HepG2 (cell line): ENCODE data around the gene UQCRC1. TPM values are rescaled to one million over a fixed set of nuclear protein-coding genes. Genes with fewer than 3 reads are reported as not detected.
A peak's percentile ranks its signal among the peaks of the same experiment; 100 is the strongest.

ENCODE experiments used
- AGO1 ChIP-seq: fragments of 200-400 bp; formaldehyde crosslinking; IDR thresholded peaks from 2 replicates; pipeline ENCODE4 v1.6.1; 2017; ENCODE audit warnings: mild to moderate bottlenecking, low read depth, low read length, moderate library complexity; ENCODE audit not compliant: poor library complexity, severe bottlenecking
- CENPX ChIP-seq: sonication (generic); formaldehyde crosslinking; IDR thresholded peaks from 2 replicates; pipeline ENCODE4 v1.9.0; 2021; ENCODE audit warnings: mild to moderate bottlenecking, missing genetic modification reagents, moderate library complexity
- EED ChIP-seq: sonication (generic); formaldehyde crosslinking; IDR thresholded peaks from 2 replicates; pipeline ENCODE4 v1.5.0; 2020; ENCODE audit warnings: mild to moderate bottlenecking, missing genetic modification reagents
- EHMT2 ChIP-seq: fragments of 200-600 bp; sonication (generic); IDR thresholded peaks from 2 replicates; pipeline ENCODE4 v1.7.0; 2017; ENCODE audit warnings: antibody characterized with exemption, low read depth, low read length, borderline replicate concordance
- GABPB1 ChIP-seq: IDR thresholded peaks from 2 replicates; pipeline ENCODE4 v1.6.1; 2016; ENCODE audit warnings: mild to moderate bottlenecking, missing genetic modification reagents, moderate library complexity, missing compliant biosample characterization
- HMG20B ChIP-seq: conservative IDR thresholded peaks from 2 replicates; pipeline ENCODE4 v1.6.1; 2016; ENCODE audit warnings: missing genetic modification reagents, missing compliant biosample characterization
- MLLT10 ChIP-seq: sonication (generic); formaldehyde crosslinking; IDR thresholded peaks from 2 replicates; pipeline ENCODE4 v1.4.0; 2020; ENCODE audit warnings: missing genetic modification reagents
- NCOA1 ChIP-seq: sonication (generic); formaldehyde crosslinking; IDR thresholded peaks from 2 replicates; pipeline ENCODE4 v1.9.0; 2021; ENCODE audit warnings: missing genetic modification reagents
- NFIB ChIP-seq: sonication (generic); formaldehyde crosslinking; IDR thresholded peaks from 2 replicates; pipeline ENCODE4 v1.9.0; 2021; ENCODE audit warnings: missing genetic modification reagents, mild to moderate bottlenecking, borderline replicate concordance
- SPEN ChIP-seq: sonication (generic); formaldehyde crosslinking; IDR thresholded peaks from 2 replicates; pipeline ENCODE4 v1.5.1; 2020; ENCODE audit warnings: low read depth, mild to moderate bottlenecking, missing genetic modification reagents
- WIZ ChIP-seq: sonication (generic); formaldehyde crosslinking; IDR thresholded peaks from 2 replicates; pipeline ENCODE4 v1.5.1; 2020; ENCODE audit warnings: mild to moderate bottlenecking, missing genetic modification reagents
- ZBTB21 ChIP-seq: sonication (generic); formaldehyde crosslinking; IDR thresholded peaks from 2 replicates; pipeline ENCODE4 v1.4.0; 2020; ENCODE audit warnings: missing genetic modification reagents
- ZFP62 ChIP-seq: sonication (generic); formaldehyde crosslinking; IDR thresholded peaks from 2 replicates; pipeline ENCODE4 v1.4.0; 2020; ENCODE audit warnings: missing genetic modification reagents
- ZNF337 ChIP-seq: sonication (generic); formaldehyde crosslinking; IDR thresholded peaks from 2 replicates; pipeline ENCODE4 v1.5.1; 2020; ENCODE audit warnings: missing genetic modification reagents, low read depth, mild to moderate bottlenecking, borderline replicate concordance
- ZNF407 ChIP-seq: sonication (generic); formaldehyde crosslinking; IDR thresholded peaks from one replicate; pipeline ENCODE4 v1.5.1; 2020; ENCODE audit warnings: mild to moderate bottlenecking, missing genetic modification reagents; ENCODE audit errors: not compliant biosample characterization
- ZNF431 ChIP-seq: sonication (generic); formaldehyde crosslinking; IDR thresholded peaks from 2 replicates; pipeline ENCODE4 v1.9.0; 2022; ENCODE audit warnings: missing genetic modification reagents, low read depth, mild to moderate bottlenecking, borderline replicate concordance
- ZNF441 ChIP-seq: sonication (generic); formaldehyde crosslinking; IDR thresholded peaks from 2 replicates; pipeline ENCODE4 v1.7.0; 2021; ENCODE audit warnings: missing genetic modification reagents, borderline replicate concordance
- ZNF616 ChIP-seq: sonication (generic); formaldehyde crosslinking; IDR thresholded peaks from 2 replicates; pipeline ENCODE4 v1.5.0; 2020; ENCODE audit warnings: low read depth, mild to moderate bottlenecking, missing genetic modification reagents
- ZNF781 ChIP-seq: sonication (generic); formaldehyde crosslinking; IDR thresholded peaks from 2 replicates; pipeline ENCODE4 v1.5.1; 2020; ENCODE audit warnings: borderline replicate concordance, mild to moderate bottlenecking, missing genetic modification reagents; ENCODE audit errors: not compliant biosample characterization
- ZNF879 ChIP-seq: sonication (generic); formaldehyde crosslinking; IDR thresholded peaks from 2 replicates; pipeline ENCODE4 v1.8.1; 2023; ENCODE audit warnings: missing genetic modification reagents
- ZSCAN12 ChIP-seq: sonication (generic); formaldehyde crosslinking; IDR thresholded peaks from 2 replicates; pipeline ENCODE4 v1.9.0; 2021; ENCODE audit warnings: mild to moderate bottlenecking, missing genetic modification reagents
- polyA plus RNA-seq, 8 experiments: library from polyadenylated mRNA; depleted of rRNA in 3 of 8; stranded (reverse) in 7 of 8; unstranded in 1 of 8; fragments of >200 nt; fragmentation: Illumina TruSeq in 4 of 8; extraction: Trizol in 4 of 8; gene quantifications; 2 replicates each; pipeline versions ENCODE4 v1.2.1 to v1.2.3, GENCODE V29; 2011 to 2016; ENCODE audit warnings: low read depth in 4 of 8, missing spikeins in 1 of 8, mixed read lengths in 1 of 8; ENCODE audit not compliant: insufficient read depth in 1 of 8
- total RNA-seq, 5 experiments: library from RNA; depleted of rRNA; stranded (reverse); fragments of >200 nt; fragmentation: Illumina TruSeq; extraction: Trizol; gene quantifications; 2 replicates each; pipeline ENCODE4 v1.2.3, GENCODE V29; 2016; ENCODE audit warnings: low read depth in 1 of 5
- TF ChIP-seq, protein P1 (sequence below): sonication (generic); formaldehyde crosslinking; IDR thresholded peaks from 2 replicates; pipeline ENCODE4 v1.4.0; 2020; ENCODE audit warnings: mild to moderate bottlenecking, missing genetic modification reagents

UQCRC1 gene
- total and polyA plus RNA-seq, 2 of the 13 experiments (the other 11 are each of a cell fraction or from before 2014, with no cell fraction given), result 316 to 680 TPM

DNA sequence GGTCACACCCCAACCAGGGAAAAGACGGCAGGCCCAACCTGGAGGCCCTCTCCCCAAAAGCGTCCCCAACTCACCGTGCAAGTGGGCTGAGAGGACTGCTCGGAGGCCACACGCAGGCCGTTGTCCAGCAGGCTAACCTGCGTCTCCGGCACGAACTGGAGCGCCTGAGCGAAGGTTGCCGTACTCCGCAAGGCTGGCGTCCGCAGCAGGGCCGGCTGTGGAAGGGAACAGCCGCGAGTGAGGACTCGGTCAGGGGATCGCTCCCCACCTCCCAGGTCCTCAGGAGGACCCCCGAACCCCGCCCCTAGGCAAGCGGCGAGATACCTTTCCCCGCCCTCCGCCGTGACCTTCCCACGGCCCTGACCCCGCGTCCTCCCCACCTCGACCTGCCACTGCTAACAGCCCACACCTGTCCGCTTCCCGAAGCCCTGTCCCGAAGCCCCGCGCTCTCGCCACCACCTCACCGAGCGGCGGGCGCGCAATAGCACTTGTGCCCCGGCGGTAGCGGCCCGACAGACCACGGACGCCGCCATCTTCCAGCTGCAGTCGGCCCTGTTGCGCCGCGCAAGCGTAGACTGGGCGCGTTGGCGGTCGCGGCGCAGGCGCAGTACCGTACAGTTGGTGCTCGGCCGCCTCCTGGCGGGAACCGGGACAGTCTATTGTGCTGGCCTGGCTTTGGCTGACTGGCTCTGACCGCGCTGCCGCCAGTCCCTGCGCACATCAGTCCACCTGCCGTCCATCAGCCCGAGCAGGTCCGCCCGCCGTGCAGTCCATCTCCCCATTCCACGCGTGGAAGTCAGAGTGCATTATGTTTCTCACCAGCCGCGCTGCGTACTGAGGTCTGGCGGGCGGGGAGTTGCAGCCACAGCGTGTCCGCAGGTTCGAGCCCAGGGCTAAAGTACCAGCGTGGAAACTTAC is at the start of gene UQCRC1 (continued):
- TF ChIP-seq ZNF407 (CRISPR knock-in tag) (peak; percentile 88), HMG20B (CRISPR knock-in tag) (no peak), ZBTB21 (CRISPR knock-in tag) (no peak), WIZ (CRISPR knock-in tag) (peak; percentile 87; the same call in 1 of the 2 replicates), ZSCAN12 (CRISPR knock-in tag) (no peak), GABPB1 (peak; percentile 82), NFIB (CRISPR knock-in tag) (no peak), EHMT2 (no peak), ZNF337 (CRISPR knock-in tag) (peak; percentile 72; the same call in 1 of the 2 replicates), ZNF431 (CRISPR knock-in tag) (no peak), CENPX (CRISPR knock-in tag) (no peak), SPEN (peak; percentile 95), ZNF781 (CRISPR knock-in tag) (peak; percentile 47), ZFP62 (CRISPR knock-in tag) (no peak), ZNF616 (CRISPR knock-in tag) (peak; percentile 75; the same call in 1 of the 2 replicates), ZNF441 (CRISPR knock-in tag) (peak; percentile 40; the same call in 1 of the 2 replicates), EED (CRISPR knock-in tag) (no peak; the same call in 1 of the 2 replicates), NCOA1 (no peak), AGO1 (peak; percentile 67), MLLT10 (CRISPR knock-in tag) (no peak), ZNF879 (CRISPR knock-in tag) (no peak)
- TF ChIP-seq, protein P1, sequence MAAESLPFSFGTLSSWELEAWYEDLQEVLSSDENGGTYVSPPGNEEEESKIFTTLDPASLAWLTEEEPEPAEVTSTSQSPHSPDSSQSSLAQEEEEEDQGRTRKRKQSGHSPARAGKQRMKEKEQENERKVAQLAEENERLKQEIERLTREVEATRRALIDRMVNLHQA, result no peak
